ENCODE measurements around the gene TBC1D12.
"Not testable (repeated sequence)": the region's sequence is repeated elsewhere in the genome, so short reads cannot be mapped to it uniquely, and the experiment has no call there.

The TBC1D12 gene

GRCh38 chr10:94366382-94366781, 36.0 kb upstream of the TBC1D12 start:
- Histone ChIP-seq H3K27ac (no peak overlapping the region), H3K36me3 (no peaks in the 10 kb centered on the region; the same call in 1 of the 2 replicates), H3K27me3 (no peaks in the 10 kb centered on the region), H4K20me1 (no peaks in the 10 kb centered on the region), H3K9ac (no peak overlapping the region), H3K4me3 (no peak overlapping the region), H3K4me1 (peaks cover 8% of the 10 kb centered on the region), H3K9me3 (peaks cover 10% of the 10 kb centered on the region; the same call in 1 of the 2 replicates), H3K4me2 (no peak overlapping the region)
- TF ChIP-seq Cebpa-rat (IDR thresholded peaks at IDR 0.05): no peak

GRCh38 chr10:94370501-94370900, 31.8 kb upstream of the TBC1D12 start:
- no peaks in the 10 kb centered on the region for H3K27me3 ChIP-seq
- no peak for TF ChIP-seq Cebpa-rat (IDR thresholded peaks at IDR 0.05)
- no peaks in the 10 kb centered on the region for H3K9me3 ChIP-seq
- H3K36me3 ChIP-seq: no peaks in the 10 kb centered on the region
- no peak overlapping the region for H3K4me2 ChIP-seq
- H3K4me3 ChIP-seq: no peak overlapping the region
- H4K20me1 ChIP-seq: no peaks in the 10 kb centered on the region
- no peak overlapping the region for H3K27ac ChIP-seq
- H3K9ac ChIP-seq: no peak overlapping the region
- H3K4me1 ChIP-seq: no peaks in the 10 kb centered on the region

- no peak for TF ChIP-seq Cebpa-rat (IDR thresholded peaks at IDR 0.05)
Observed at GRCh38 chr10:94375374-94375773, 27.0 kb upstream of the TBC1D12 start.

GRCh38 chr10:94376865-94377264, 25.5 kb upstream of the TBC1D12 start:
- Histone ChIP-seq H3K27me3 (no peaks in the 10 kb centered on the region), H3K9me3 (no peaks in the 10 kb centered on the region), H3K4me3 (no peak overlapping the region), H3K9ac (no peak overlapping the region), H3K36me3 (no peaks in the 10 kb centered on the region), H3K4me2 (no peak overlapping the region), H3K27ac (no peak overlapping the region), H3K4me1 (no peaks in the 10 kb centered on the region), H4K20me1 (no peaks in the 10 kb centered on the region)
- TF ChIP-seq Cebpa-rat (IDR thresholded peaks at IDR 0.05): no peak

More at GRCh38 chr10:94375374-94375773, 27.0 kb upstream of the TBC1D12 start:
- H3K27ac ChIP-seq: no peak overlapping the region
- no peak overlapping the region for H3K4me3 ChIP-seq
- H4K20me1 ChIP-seq: no peaks in the 10 kb centered on the region
- H3K4me2 ChIP-seq: no peak overlapping the region
- no peaks in the 10 kb centered on the region for H3K4me1 ChIP-seq
- no peaks in the 10 kb centered on the region for H3K36me3 ChIP-seq
- H3K9me3 ChIP-seq: no peaks in the 10 kb centered on the region
- no peak overlapping the region for H3K9ac ChIP-seq
- H3K27me3 ChIP-seq: no peaks in the 10 kb centered on the region

GRCh38 chr10:94383530-94383929, 18.8 kb upstream of the TBC1D12 start:
- Histone ChIP-seq H3K27me3 (no peaks in the 10 kb centered on the region), H3K4me2 (no peak overlapping the region), H3K4me3 (no peak overlapping the region), H4K20me1 (no peaks in the 10 kb centered on the region), H3K36me3 (no peaks in the 10 kb centered on the region), H3K4me1 (no peaks in the 10 kb centered on the region), H3K9me3 (no peaks in the 10 kb centered on the region), H3K9ac (no peak overlapping the region), H3K27ac (no peak overlapping the region)
- TF ChIP-seq Cebpa-rat (IDR thresholded peaks at IDR 0.05): no peak

GRCh38 chr10:94385733-94386132, 16.6 kb upstream of the TBC1D12 start:
- H3K36me3 ChIP-seq, H4K20me1 ChIP-seq, H3K27me3 ChIP-seq: not testable (repeated sequence)

GRCh38 chr10:94392117-94392516, 10.2 kb upstream of the TBC1D12 start:
- not testable (repeated sequence) for H3K4me1 ChIP-seq, H3K9ac ChIP-seq, H3K4me2 ChIP-seq, H4K20me1 ChIP-seq, H3K27me3 ChIP-seq, H3K27ac ChIP-seq, H3K9me3 ChIP-seq, H3K4me3 ChIP-seq, H3K36me3 ChIP-seq

More at GRCh38 chr10:94385733-94386132, 16.6 kb upstream of the TBC1D12 start:
- H3K9ac ChIP-seq, H3K9me3 ChIP-seq, H3K4me3 ChIP-seq, H3K4me1 ChIP-seq, H3K4me2 ChIP-seq, H3K27ac ChIP-seq: not testable (repeated sequence)

GRCh38 chr10:94397549-94398370, 4.6 kb upstream of the TBC1D12 start:
- Histone ChIP-seq H3K4me1 (no peaks in the 10 kb centered on the region), H3K27ac (no peak overlapping the region), H3K4me2 (no peak overlapping the region), H3K9ac (no peak overlapping the region), H3K4me3 (no peak overlapping the region), H3K9me3 (peaks cover 10% of the 10 kb centered on the region), H3K36me3 (no peaks in the 10 kb centered on the region), H3K27me3 (peaks cover 15% of the 10 kb centered on the region), H4K20me1 (no peaks in the 10 kb centered on the region)
- TF ChIP-seq Cebpa-rat (IDR thresholded peaks at IDR 0.05): no peak

GRCh38 chr10:94398762-94399161, 3.6 kb upstream of the TBC1D12 start:
- Histone ChIP-seq H3K27ac (no peak overlapping the region), H3K27me3 (peaks cover 25% of the 10 kb centered on the region), H3K4me2 (no peak overlapping the region), H3K9me3 (peaks cover 20% of the 10 kb centered on the region), H3K36me3 (no peaks in the 10 kb centered on the region), H3K9ac (no peak overlapping the region), H3K4me3 (no peak overlapping the region), H3K4me1 (no peaks in the 10 kb centered on the region), H4K20me1 (no peaks in the 10 kb centered on the region)
- no peak for TF ChIP-seq Cebpa-rat (IDR thresholded peaks at IDR 0.05)

- Histone ChIP-seq H3K4me3 (peak overlapping the region; percentile 81), H3K27me3 (peaks cover 38% of the 10 kb centered on the region), H3K9ac (peak overlapping the region; percentile 78), H3K36me3 (no peaks in the 10 kb centered on the region), H4K20me1 (0 out of 2 replicates have a peak, but pooled peaks cover 4% of the 10 kb centered on the region), H3K4me2 (peak overlapping the region; percentile 73), H3K27ac (peak overlapping the region; percentile 41; the same call in 1 of the 2 replicates), H3K4me1 (peaks cover 7% of the 10 kb centered on the region; the same call in 1 of the 2 replicates), H3K9me3 (peaks cover 21% of the 10 kb centered on the region)
- TF ChIP-seq Cebpa-rat (IDR thresholded peaks at IDR 0.05): no peak
Observed at GRCh38 chr10:94402843-94403379, 570 bp downstream of the TBC1D12 start.
